GM12875 (cell line): ENCODE data around the gene EVL.

Source experiments
- H3K4me3 ChIP-seq: one replicate; pipeline ENCODE4 v1.5.1; 2011; ENCODE audit warnings: low read depth, low read length, control low read depth
- TF ChIP-seq, protein P1 (sequence below): IDR thresholded peaks from 2 replicates; pipeline ENCODE4 v1.5.1; 2011; ENCODE audit warnings: low read depth, mild to moderate bottlenecking, control low read depth, inconsistent platforms, low read length, moderate library complexity, borderline replicate concordance; ENCODE audit not compliant: insufficient read depth

The EVL gene

DNA sequence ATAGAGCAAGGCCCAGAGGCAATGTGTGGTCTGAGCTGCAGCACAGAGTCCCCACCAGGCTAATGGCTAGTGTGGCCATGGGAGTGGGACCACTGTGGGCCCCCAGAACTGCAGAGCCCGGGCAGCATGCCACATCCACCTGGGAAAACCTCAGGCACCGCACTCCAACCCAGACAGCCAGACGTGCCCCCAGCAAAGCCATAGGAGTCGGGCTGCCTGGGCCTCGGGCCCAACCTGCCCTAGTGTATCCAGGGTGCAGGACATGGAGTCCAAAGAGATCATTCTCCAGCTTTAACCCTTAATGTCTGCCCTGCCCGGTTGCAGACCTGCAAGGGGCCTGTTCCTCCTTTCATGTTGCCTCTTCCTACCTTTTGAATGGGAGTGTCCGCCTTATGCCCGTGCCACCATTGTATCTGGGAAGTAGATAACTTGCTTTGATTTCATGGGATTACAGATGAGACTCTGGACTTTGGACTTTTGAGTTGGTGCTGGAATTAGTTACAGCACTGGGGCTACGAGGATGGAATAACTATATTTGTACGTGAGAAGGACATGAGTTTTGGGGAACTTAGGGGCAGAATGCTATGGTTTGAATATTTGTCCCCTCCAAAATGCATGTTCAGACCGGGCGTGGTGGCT lies 123.3 kb downstream of the EVL start:
- TF ChIP-seq, protein P1, sequence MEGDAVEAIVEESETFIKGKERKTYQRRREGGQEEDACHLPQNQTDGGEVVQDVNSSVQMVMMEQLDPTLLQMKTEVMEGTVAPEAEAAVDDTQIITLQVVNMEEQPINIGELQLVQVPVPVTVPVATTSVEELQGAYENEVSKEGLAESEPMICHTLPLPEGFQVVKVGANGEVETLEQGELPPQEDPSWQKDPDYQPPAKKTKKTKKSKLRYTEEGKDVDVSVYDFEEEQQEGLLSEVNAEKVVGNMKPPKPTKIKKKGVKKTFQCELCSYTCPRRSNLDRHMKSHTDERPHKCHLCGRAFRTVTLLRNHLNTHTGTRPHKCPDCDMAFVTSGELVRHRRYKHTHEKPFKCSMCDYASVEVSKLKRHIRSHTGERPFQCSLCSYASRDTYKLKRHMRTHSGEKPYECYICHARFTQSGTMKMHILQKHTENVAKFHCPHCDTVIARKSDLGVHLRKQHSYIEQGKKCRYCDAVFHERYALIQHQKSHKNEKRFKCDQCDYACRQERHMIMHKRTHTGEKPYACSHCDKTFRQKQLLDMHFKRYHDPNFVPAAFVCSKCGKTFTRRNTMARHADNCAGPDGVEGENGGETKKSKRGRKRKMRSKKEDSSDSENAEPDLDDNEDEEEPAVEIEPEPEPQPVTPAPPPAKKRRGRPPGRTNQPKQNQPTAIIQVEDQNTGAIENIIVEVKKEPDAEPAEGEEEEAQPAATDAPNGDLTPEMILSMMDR = no peak
- H3K4me3 ChIP-seq = no peak overlapping the region

DNA sequence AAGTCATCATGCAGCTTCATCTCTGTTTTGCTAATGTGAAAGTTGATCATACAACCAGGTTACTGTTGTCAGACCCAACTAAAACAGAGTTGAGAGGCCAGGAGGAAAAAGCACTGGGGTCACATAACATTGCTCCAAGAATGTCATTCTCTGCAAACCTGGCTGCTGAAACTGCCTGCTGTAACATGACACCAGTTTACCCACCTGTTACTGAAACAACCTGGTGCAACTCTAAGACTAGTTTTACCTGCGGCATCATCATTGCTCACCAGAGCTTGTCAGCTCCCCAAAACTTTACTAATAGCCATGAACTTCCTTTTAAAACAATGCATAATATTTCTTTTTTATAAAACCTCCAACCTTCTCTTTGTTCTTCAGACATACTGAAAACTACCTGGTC lies 124.9 kb downstream of the EVL start:
- no peak overlapping the region for H3K4me3 ChIP-seq
- TF ChIP-seq, protein P1 = no peak

DNA sequence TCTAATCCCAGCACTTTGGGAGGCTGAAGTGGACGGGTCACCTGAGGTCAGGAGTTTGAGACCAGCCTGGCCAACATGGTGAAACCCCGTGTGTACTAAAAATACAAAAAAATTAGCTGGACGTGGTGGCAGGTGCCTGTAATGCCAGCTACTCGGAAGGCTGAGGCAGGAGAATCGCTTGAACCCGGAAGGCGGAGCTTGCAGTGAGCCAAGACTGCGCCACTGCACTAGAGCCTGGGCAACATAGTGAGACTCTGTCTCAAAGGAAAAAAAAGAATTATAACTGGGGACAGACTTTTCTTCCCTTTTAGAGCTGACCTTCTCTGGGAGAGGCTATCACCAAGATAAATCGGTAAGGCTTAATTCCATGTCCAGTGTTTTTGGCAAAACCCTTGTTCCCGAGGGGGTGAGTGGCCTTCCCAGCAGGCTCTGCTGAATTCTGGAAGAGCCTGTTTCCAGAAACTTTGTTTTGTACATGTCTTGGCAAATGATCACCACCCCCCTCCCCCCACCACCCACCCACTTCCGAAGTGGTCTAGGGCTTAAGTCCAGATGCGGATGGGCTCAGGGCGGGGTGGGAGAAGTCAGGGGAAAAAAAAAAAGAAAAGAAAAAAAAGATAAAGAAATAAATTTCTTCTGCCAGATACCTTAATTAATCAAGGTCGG lies 126.5 kb downstream of the EVL start:
- TF ChIP-seq, protein P1 = no peak
- H3K4me3 ChIP-seq = no peak overlapping the region

DNA sequence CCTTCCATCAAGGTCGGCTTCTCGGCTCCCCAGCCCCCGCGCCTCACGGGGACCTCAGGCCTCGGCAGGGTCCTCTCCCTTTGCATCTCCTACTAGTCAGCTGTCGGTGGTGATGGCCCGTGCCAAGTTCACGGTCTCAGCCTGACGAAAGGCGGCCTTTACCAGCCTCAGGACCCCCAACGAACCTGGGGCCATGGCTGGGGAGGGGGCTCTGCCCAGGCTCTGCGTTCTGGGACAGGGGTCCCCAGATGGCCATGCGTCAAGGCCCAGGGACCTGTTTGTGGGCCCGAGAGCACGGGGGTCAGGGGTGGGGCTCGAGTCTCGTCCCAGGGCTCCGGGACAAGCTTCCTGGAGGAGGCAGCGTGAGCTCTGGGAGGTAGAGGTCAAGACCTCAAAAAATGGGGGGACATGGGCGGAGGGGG lies 127.0 kb downstream of the EVL start:
- H3K4me3 ChIP-seq = peak overlapping the region; percentile 52
- TF ChIP-seq, protein P1 = no peak

DNA sequence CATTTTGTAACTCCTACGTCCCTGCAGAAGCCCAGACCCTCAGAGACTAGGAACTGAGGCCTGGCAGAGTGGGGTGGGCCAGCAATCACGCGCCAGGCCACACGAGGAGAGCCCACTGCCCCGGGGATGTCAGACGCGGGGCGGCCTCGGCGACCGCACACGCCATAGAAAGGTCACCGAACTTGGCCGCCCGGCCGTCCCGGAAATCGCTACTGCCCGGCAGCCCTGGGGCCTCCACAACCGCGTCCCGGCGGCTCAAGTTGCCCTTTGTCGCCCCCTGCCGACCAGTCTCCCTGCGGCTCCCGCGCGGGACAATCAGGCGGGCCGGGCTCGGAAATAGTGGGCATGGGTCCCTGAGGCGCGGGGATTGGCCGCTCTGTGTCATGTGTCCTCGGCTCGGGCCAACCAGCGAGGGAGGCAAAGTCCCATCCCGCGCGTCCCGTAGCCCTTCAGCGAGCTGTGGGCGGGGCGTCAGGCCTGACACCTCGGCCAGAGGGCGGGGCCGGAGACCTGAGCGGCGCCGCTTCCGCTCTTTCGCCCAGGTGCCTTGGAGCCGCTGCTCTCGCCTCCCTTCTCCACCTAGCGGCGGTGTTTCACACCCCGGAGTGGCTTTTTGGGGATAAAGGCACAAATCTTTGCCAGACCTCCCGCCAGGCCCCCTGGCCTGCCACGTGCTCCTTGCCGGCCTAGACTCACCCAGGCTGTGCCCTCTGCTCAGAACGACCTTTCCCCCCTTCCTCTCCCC lies 127.6 kb downstream of the EVL start:
- TF ChIP-seq, protein P1 = peak; percentile 79
- H3K4me3 ChIP-seq = peak overlapping the region; percentile 52
